Prostate gland (tissue), 2 donors: ENCODE results near the gene HBD.

Source experiments
- CTCF ChIP-seq, 4 experiments: fragments of 200-600 bp in 2 of 4; fragments of 450-650 bp in 2 of 4; sonication (generic) in 2 of 4; IDR thresholded peaks; 1 replicate in 3 of 4; 2 replicates in 1 of 4; pipeline ENCODE4 v1.5.1; 2016 to 2019; ENCODE audit warnings: antibody characterized with exemption in 4 of 4, mild to moderate bottlenecking in 2 of 4, moderate library complexity in 2 of 4
- POLR2A ChIP-seq: fragments of 450-650 bp; IDR thresholded peaks from one replicate; pipeline ENCODE4 v1.6.1; 2016; ENCODE audit warnings: antibody characterized with exemption, mild to moderate bottlenecking
- POLR2AphosphoS5 ChIP-seq: sonication (generic); formaldehyde crosslinking; IDR thresholded peaks from one replicate; pipeline ENCODE4 v1.6.1; 2017; ENCODE audit warnings: antibody characterized with exemption

- TF ChIP-seq CTCF (IDR thresholded peaks at IDR 0.05): no peak
- TF ChIP-seq POLR2AphosphoS5: no peak
- TF ChIP-seq POLR2A: no peak
Measured at GRCh38 chr11:5226732-5227310, 7.5 kb downstream of the HBD start, which contains the start of gene HBB.
